IPS-11a (cell line): ENCODE data around the gene ABHD12B.

Experiments used
- H3K4me3 ChIP-seq: one replicate; pipeline ENCODE4 v1.5.1; 2013; ENCODE audit warnings: low read depth, low read length, control low read depth

The ABHD12B gene

DNA sequence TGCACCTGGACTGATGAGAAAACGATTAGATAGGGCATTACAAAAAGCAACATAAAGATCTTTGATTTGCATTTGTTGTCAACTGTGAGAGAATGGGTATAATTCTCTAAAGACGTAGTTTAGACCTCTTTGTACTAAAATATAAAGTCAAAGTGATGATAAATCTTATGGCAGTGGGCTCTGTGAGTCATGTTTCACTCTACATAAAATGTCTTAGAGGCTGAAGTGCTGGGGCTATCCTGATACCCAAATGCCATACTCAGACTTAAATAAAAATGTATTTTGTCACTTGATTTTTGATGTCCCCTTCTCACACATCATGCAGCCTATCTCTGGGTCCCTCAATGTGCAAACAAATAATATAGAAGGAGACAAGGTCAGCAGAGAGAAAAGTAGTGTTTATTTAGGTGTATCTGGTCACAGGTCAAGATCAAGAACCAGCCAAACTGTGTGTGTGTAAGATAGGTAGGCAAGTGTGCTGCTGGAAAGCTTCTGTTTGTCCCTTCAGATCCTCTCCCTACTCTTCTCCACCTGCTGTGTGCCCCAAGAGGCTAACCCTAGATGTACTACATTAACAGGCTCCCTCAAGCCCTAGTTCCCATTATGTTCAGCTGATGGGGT is 33.9 kb upstream of the ABHD12B start:
- H3K4me3 ChIP-seq, result no peak overlapping the region

- H3K4me3 ChIP-seq, result no peak overlapping the region
These were observed 32.8 kb upstream of the ABHD12B start for GRCh38 chr14:50839048-50839447.

- no peak overlapping the region for H3K4me3 ChIP-seq
These were observed 32.2 kb upstream of the ABHD12B start for GRCh38 chr14:50839691-50840090.

DNA sequence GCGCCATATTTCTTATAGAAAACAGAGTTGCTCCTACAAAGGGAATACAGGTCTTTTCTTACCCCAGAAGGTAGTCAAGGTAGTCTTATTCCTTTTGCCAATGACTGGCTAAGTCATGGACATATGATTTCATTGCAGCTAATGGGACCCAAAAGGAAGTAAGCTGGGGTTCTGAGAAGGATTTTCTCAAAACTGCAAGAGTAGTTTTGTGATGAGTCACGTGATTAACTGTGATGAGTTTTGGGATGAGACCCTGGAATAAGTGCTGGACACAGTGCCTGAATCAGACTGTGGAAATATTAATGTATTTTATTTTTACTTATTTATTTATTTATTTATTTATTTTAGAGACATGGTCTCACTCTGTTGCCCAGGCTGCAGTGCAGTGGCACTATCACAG is 27.5 kb upstream of the ABHD12B start:
- H3K4me3 ChIP-seq, result no peak overlapping the region

DNA sequence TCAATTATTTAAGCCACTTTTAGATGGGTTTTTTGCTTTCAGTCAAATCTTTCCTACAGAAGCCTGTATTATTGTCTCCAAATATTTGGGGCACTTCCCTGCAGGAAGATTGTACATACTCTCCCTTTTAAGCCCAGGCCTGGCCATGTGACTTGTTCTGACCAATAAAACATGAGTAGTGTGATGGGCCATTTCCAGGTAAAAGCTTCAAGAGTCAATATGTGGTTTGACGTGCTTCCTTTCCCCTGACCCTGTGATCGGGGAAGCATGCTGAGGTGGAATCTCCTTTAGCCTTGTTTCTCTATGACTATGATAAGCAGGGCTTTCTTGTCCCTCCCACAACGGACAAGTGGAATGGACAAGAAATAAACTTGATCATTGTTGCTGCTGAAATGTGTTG is 26.7 kb upstream of the ABHD12B start:
- H3K4me3 ChIP-seq, result no peak overlapping the region

- no peak overlapping the region for H3K4me3 ChIP-seq
These were observed 25.5 kb upstream of the ABHD12B start for GRCh38 chr14:50846226-50846880.

- H3K4me3 ChIP-seq, result no peak overlapping the region
These were observed 18.0 kb upstream of the ABHD12B start for GRCh38 chr14:50853891-50854290.

- no peak overlapping the region for H3K4me3 ChIP-seq
These were observed 17.3 kb upstream of the ABHD12B start for GRCh38 chr14:50854521-50854920.

DNA sequence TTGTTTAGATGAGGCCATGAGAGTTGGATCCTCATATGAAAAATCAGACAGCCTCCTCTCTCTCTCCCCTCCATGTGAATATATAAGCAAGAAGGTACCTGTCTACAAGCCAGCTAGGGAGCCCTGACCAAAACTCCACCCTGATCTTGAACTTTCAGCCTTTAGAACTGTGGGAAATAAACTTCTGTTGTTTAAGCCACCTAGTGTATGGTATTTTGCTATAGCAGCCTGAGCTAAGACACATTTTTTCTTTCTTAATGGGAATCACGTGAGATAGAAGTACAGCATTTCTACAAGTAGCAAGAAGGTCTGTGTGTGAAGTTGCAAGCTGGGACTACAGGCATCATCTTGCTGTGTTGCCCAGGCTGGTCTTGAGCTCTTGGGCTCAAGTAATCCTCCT is 16.3 kb upstream of the ABHD12B start:
- no peak overlapping the region for H3K4me3 ChIP-seq

- no peak overlapping the region for H3K4me3 ChIP-seq
These were observed 15.2 kb upstream of the ABHD12B start for GRCh38 chr14:50856660-50857059.

DNA sequence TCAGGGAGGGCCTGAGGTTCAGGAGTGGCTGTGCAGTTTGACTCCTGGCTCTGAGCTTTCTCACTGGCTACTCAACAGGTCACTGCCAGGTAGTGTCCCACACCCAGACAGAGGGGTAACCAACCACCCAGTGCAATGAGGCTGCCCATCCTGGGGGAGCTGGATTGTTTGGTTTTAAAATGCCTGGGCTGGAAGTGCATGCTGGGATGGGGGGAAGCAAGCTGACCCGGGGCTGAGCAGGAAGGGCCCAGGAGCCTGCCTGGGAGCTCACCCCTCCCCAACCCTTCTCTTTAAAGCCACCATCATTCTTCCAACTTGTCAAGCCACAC is 12.6 kb upstream of the ABHD12B start:
- H3K4me3 ChIP-seq, result no peak overlapping the region

DNA sequence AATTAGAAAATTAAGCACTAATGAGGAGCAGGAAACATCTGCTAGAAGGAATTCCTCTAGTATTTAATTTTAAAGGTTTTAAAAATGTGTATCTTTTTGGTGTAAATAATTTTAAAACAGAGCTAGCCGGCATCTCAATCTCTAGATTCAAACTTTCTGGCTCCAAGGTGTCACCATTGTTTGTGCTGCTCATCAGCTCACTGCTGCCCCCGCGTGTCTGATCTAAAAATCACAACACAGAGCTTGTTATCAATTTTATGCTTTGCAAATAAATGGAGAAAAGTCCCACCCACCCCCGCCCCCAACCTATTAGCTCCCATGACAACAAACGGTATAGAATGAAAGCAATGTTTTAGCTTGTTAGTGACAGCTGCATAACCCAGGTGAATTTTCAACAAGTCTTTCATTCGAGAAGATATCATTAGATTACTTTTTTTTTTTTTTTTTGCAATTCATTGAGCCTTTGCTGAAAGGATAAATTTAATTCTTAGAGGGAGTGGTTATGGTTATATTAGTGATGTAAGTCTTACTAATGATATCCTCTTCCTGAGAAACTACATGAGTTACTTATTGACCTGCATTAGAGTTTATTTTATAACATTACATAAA is 11.3 kb upstream of the ABHD12B start:
- no peak overlapping the region for H3K4me3 ChIP-seq

GRCh38 chr14:50862036-50862570 is 9.8 kb upstream of the ABHD12B start:
- H3K4me3 ChIP-seq, result no peak overlapping the region

GRCh38 chr14:50864237-50864636 is 7.6 kb upstream of the ABHD12B start:
- H3K4me3 ChIP-seq, result no peak overlapping the region

GRCh38 chr14:50864946-50865345 is 6.9 kb upstream of the ABHD12B start:
- H3K4me3 ChIP-seq, result no peak overlapping the region

GRCh38 chr14:50865391-50866076 is 6.3 kb upstream of the ABHD12B start:
- no peak overlapping the region for H3K4me3 ChIP-seq

GRCh38 chr14:50871228-50871627 is 625 bp upstream of the ABHD12B start:
- no peak overlapping the region for H3K4me3 ChIP-seq

DNA sequence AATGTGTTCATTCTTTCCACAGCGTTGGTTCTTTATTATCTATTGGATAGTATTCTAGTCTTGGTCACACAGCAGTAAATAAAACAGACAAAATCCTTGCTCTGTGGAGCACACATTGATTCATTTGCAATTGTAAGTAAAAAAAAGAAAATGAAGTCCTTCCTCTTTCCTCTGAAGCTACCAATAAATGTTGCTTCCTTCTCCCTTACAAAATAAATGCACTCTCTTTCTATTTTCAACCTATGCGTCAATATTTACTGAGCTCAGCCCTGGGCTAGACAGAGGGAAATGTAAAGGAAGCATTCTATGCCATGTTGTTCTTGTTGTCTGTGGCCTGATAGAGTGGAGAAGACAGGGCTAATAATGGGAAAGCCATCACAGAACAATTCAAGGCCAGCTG is 2.9 kb downstream of the ABHD12B start:
- no peak overlapping the region for H3K4me3 ChIP-seq

- H3K4me3 ChIP-seq, result no peak overlapping the region
These were observed 3.7 kb downstream of the ABHD12B start for GRCh38 chr14:50875359-50876070.

DNA sequence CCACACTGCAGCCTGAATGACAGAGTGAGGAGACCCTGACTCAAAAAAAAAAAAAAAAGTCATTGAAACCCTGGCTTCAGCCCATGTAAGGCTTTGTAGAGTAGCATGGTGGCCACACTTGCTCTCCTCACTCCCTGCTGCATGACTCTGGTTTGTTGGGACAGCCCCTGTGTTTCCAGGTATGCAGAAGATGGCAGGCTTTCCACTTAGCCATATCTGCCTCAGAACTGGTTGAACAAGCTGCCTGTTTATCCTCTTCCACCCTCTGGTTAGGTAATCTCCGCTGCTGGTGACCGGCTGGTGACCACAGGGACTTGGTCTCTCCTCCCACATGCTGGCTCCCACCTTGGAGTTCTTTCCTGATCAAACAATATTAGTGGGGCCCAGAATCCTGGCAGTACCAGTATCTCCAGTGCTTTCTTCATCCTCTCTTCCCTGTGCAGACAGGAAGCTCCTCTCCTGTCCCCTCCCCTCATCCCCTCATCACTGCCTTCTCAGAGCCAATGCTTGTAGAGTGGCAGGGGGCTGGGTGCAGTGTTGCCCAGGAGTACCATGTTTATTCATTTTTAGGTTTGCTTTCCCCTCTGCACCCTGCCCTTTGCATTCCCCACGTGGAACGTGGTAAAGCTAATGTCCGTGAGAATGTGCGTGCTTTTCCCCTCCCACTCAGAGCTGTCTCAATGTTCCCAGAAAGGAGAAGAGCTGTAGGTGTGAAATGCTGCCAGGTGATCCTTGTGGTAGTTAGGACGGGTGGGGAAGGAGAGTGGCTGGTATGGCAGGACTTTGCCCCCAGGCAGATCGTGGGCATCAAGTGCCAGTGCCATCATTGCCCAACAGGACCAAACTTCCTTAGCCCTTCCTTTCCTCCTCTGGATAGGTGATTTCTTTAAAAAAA is 11.3 kb downstream of the ABHD12B start:
- H3K4me3 ChIP-seq, result no peak overlapping the region
